Karpas-422 (cell line): ENCODE measurements around the gene GPX7. TPM values are rescaled to one million over a fixed set of nuclear protein-coding genes. Genes with fewer than 3 reads are reported as not detected.

ENCODE experiments used
- DNase-seq: peaks from one replicate; pipeline ENCODE4 v3.0.0-alpha.2; 2015
- H2AFZ ChIP-seq: fragments of 200-600 bp; sonication (generic); 2 replicates; pipeline ENCODE4 v1.6.1; 2014; ENCODE audit warnings: antibody characterized with exemption, low read length, mixed read lengths
- H3K27ac ChIP-seq: fragments of 200-600 bp; sonication (generic); 2 replicates; pipeline ENCODE4 v1.5.1; 2014; ENCODE audit warnings: mild to moderate bottlenecking, low read length, moderate library complexity
- H3K27me3 ChIP-seq: fragments of 200-600 bp; sonication (generic); 2 replicates; pipeline ENCODE4 v1.6.1; 2014; ENCODE audit warnings: low read length, mixed read lengths
- H3K36me3 ChIP-seq: fragments of 200-600 bp; sonication (generic); 2 replicates; pipeline ENCODE4 v1.6.1; 2014; ENCODE audit warnings: low read length, mixed read lengths; ENCODE audit not compliant: insufficient read depth
- H3K4me1 ChIP-seq: fragments of 200-600 bp; sonication (generic); 2 replicates; pipeline ENCODE4 v1.6.1; 2014; ENCODE audit warnings: mild to moderate bottlenecking, low read length, mixed read lengths
- H3K4me2 ChIP-seq: fragments of 200-600 bp; sonication (generic); 2 replicates; pipeline ENCODE4 v1.6.1; 2014; ENCODE audit warnings: low read length, low read depth, mild to moderate bottlenecking; ENCODE audit not compliant: poor library complexity, severe bottlenecking
- H3K4me3 ChIP-seq: fragments of 200-600 bp; sonication (generic); 2 replicates; pipeline ENCODE4 v1.5.1; 2014; ENCODE audit warnings: mild to moderate bottlenecking, antibody characterized with exemption, low read length, mixed read lengths
- H3K79me2 ChIP-seq: fragments of 200-600 bp; sonication (generic); 2 replicates; pipeline ENCODE4 v1.6.1; 2014; ENCODE audit warnings: mild to moderate bottlenecking, low read length, mixed read lengths
- H3K9ac ChIP-seq: fragments of 200-600 bp; sonication (generic); 2 replicates; pipeline ENCODE4 v1.6.0; 2014; ENCODE audit warnings: low read length
- H3K9me2 ChIP-seq: fragments of 200-600 bp; sonication (generic), shearing (Covaris generic); replicated peaks from 2 replicates; pipeline ENCODE4 v1.6.0; 2014; ENCODE audit warnings: mild to moderate bottlenecking, low read length, moderate library complexity; ENCODE audit not compliant: insufficient read depth
- H3K9me3 ChIP-seq: fragments of 300-700, 200-600 bp; sonication (generic); 2 replicates; pipeline ENCODE4 v1.6.1; 2014; ENCODE audit warnings: low read length, mixed read lengths
- H4K20me1 ChIP-seq: fragments of 200-600 bp; sonication (generic); 2 replicates; pipeline ENCODE4 v1.6.1; 2014; ENCODE audit warnings: mild to moderate bottlenecking, antibody characterized with exemption, low read length, low read depth; ENCODE audit not compliant: insufficient read depth
- total RNA-seq: library from RNA; depleted of rRNA; stranded (reverse); fragments of >200 nt; shearing (Covaris generic); gene quantifications from 2 replicates; pipeline ENCODE4 v1.2.3, GENCODE V29; 2014; ENCODE audit warnings: low replicate concordance

GPX7 gene
- total RNA-seq, 1 experiment from 2014 or later: 90.5 TPM

DNA sequence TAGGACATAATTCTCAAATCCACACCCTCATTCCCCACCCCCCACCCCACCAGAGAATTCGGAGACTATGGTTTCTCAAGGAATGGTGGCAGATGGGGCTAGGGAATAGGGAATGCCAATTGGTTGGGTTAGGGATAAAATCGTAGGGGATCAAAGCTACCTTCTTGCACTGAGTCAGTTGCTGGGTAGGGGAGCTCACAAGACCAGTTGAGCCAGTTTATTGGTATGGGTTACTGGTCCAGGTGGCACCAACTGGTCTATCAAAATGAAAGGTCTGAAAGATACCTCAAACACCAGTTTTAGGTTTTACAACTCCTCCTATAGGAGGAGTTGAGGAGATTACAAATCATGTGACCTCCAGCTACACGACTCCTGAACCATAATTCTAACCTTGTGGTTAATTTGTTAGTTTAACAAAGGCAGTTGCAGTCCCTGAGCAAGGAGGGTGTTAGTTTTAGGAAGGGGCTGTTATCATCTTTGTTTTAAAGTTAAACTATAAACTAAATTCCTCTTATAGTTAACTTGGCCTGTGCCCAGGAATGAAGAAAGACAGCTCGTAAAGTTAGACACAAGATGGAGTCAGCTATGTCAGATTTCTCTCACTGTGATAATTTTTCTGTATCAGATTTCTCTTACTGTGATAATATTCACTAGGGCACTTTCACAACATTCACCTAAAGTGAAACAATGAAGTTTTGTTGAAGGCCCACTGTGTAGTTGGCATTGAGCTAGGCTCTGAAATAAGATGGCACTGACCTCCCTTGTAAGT is 33.3 kb downstream of the GPX7 start:
- Histone ChIP-seq H3K27me3 (no peaks in the 10 kb centered on the region), H3K36me3 (no peaks in the 10 kb centered on the region), H2AFZ (peak overlapping the region; percentile 82), H4K20me1 (no peaks in the 10 kb centered on the region), H3K27ac (no peak overlapping the region), H3K4me3 (no peak overlapping the region), H3K4me1 (peaks cover 28% of the 10 kb centered on the region), H3K79me2 (no peaks in the 10 kb centered on the region), H3K9ac (no peak overlapping the region), H3K9me3 (no peaks in the 10 kb centered on the region), H3K4me2 (no peak overlapping the region), H3K9me2 (no peaks in the 10 kb centered on the region)
- DNase-seq: no peak

DNA sequence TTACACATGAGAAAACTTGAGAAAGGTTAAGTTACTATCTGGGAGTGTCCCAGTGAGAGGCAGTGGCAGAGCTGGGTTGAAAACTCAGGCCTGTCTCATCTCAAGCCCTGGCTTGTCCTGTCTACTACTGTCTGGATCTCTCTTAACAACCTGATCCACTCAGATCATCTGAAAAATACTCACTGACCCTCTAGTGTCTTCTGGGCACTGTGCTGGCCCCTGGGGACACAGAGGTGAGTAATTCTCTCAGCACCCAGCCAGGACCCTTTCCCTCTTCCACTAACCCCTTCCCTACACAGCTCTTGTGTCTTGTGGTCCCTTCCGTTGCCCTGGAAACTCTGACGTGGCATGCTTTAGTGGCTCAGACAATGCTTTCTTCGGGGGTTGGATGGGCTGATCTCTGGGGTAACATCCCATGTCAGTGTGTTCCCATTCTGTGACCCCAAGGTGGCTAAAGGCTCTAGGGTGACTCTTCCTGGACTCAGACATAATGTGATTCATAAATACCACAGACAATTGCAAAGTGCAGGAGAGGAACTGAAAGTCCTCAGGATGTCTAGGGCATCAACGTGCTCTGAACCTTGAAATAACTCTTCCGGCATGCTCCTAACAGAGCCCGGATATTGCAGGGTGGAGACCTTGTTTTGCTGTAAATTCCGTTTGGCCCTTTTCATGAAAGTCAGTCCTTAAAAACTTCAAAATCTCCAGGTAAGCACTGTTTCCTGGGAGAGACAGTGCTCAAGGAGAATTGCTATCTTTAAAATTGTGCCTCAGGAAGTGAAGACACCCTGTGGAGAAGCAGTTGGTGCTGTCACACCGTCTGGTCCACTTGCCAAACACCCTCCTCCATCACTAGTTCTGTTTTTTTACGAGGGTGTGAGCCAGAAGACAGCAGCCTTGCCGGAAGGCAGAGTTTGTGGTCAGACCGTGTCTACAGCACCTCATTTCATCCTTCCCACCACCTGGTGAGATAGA is 34.8 kb downstream of the GPX7 start:
- Histone ChIP-seq H2AFZ (peak overlapping the region; percentile 94), H4K20me1 (no peaks in the 10 kb centered on the region), H3K4me2 (peak overlapping the region; percentile 64), H3K9ac (peak overlapping the region; percentile 46), H3K27ac (peak overlapping the region; percentile 74), H3K79me2 (no peaks in the 10 kb centered on the region), H3K27me3 (no peaks in the 10 kb centered on the region), H3K9me3 (no peaks in the 10 kb centered on the region), H3K4me1 (peaks cover 28% of the 10 kb centered on the region), H3K4me3 (peak overlapping the region; percentile 31), H3K9me2 (no peaks in the 10 kb centered on the region), H3K36me3 (no peaks in the 10 kb centered on the region)
- DNase-seq: peak; percentile 89

DNA sequence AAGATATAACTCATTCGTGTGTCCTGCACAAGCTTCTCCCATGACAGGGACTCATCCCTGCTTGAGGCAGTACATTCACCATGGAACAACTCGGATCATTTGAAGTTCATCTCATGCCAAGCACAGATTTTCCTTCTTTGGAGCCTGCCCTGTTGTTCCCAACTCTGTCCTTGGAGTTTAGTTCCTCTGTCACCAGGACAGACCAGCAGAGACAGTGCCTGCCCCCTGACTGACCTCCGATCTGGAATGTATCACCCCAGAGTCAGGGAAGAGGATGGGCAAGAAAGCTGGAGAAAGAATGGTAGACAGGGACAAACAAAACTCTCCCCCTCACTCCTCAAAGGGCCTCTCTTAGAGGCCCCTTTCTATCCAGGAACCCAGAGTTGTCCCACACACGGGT is 35.8 kb downstream of the GPX7 start:
- H3K9ac ChIP-seq: peak overlapping the region; percentile 46
- H3K9me2 ChIP-seq: no peaks in the 10 kb centered on the region
- no peaks in the 10 kb centered on the region for H3K9me3 ChIP-seq
- no peak for DNase-seq
- no peaks in the 10 kb centered on the region for H3K27me3 ChIP-seq
- H3K4me3 ChIP-seq: 0 out of 2 replicates have a peak overlapping the region, but pooled peaks have one; percentile 31
- H3K27ac ChIP-seq: peak overlapping the region; percentile 74
- H3K79me2 ChIP-seq: no peaks in the 10 kb centered on the region
- peaks cover 25% of the 10 kb centered on the region for H3K4me1 ChIP-seq
- no peaks in the 10 kb centered on the region for H3K36me3 ChIP-seq
- H2AFZ ChIP-seq: peak overlapping the region; percentile 94
- H4K20me1 ChIP-seq: no peaks in the 10 kb centered on the region
- peak overlapping the region; percentile 64 for H3K4me2 ChIP-seq

DNA sequence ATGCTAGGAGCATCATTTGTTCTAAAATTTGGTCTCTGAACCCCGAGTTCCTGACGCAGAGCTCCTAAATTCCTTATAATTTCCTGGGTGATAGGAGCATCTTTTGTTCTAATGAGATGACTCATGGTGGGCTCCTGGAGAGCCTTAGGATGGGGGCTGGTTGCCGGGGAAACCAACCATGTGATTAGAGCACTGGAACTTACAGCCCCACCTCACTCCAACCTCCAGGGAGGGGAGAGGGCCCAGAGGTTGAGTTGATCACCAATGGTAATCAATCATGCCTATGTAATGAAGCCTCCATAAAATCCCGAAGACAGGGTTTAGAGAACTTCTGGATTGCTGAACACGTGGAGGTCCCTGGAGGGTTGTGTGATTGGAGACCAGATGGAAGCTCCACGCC is 38.5 kb downstream of the GPX7 start:
- Histone ChIP-seq H3K4me3 (no peak overlapping the region), H3K9ac (no peak overlapping the region), H3K36me3 (no peaks in the 10 kb centered on the region), H3K4me1 (peaks cover 23% of the 10 kb centered on the region), H3K9me3 (no peaks in the 10 kb centered on the region), H4K20me1 (no peaks in the 10 kb centered on the region), H2AFZ (no peak overlapping the region), H3K27me3 (no peaks in the 10 kb centered on the region), H3K9me2 (no peaks in the 10 kb centered on the region), H3K4me2 (no peak overlapping the region), H3K79me2 (no peaks in the 10 kb centered on the region), H3K27ac (no peak overlapping the region)
- DNase-seq: no peak

DNA sequence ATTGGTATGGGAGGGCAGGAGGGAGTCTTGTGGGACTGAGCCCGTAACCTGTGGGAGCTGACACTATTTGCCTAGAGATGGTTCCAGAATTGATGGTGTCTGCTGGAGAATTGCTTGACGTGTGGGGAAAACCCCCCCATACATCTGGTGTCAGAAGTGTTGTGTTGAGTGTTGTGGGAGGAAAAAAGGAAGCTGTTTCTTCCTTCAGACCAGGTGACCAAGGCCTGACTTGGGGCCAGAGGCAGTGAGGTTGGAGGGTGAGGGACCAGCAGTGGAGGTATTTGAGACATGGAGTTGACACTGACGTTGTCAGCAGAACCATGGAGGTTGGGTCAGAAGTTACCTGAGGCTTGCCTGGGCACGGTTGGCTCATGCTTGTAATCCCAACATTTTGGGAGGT is 39.1 kb downstream of the GPX7 start:
- Histone ChIP-seq H3K27ac (no peak overlapping the region), H3K4me3 (no peak overlapping the region), H3K9me3 (no peaks in the 10 kb centered on the region), H3K4me1 (peaks cover 20% of the 10 kb centered on the region), H3K9me2 (no peaks in the 10 kb centered on the region), H2AFZ (no peak overlapping the region), H3K36me3 (no peaks in the 10 kb centered on the region), H3K9ac (no peak overlapping the region), H4K20me1 (no peaks in the 10 kb centered on the region), H3K79me2 (no peaks in the 10 kb centered on the region), H3K4me2 (no peak overlapping the region), H3K27me3 (no peaks in the 10 kb centered on the region)
- DNase-seq: no peak

DNA sequence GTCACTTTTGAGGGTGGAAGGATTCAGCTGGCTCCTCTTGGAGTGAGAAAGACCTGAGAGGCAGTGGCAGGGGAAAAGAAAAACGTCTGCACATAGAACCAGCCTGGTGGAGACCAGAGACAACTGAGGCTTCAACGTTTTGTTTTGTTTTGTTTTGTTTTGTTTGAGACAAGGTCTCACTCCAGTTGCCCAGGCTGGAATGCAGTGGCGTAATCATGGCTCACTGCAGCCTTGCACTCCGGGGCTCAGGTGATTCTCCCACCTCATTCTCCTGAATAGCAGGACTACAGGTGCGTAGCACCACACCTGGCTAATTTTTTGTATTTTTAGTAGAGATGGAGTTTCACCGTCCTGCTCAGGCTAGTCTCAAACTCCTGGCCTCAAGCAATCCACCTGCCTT is 43.1 kb downstream of the GPX7 start:
- no peak overlapping the region for H2AFZ ChIP-seq

DNA sequence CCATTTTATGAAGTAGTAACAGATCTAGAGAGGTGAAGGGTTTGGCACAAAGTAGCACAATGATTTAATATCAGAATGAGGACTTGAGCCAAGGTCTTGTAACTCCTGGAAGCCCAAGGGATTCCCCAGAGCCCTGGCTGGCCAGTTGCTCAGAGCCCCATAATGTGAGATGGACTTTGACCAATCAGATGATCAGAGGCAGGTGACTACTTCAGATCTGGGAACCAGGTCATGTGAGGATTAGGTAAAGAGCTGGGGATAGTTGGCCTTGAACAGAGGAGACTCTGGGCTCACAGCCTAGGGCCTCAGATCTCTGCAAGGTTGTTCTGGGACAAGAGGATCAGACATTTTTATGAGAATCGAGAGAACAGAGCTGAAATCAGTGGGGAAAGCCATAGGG is 49.7 kb downstream of the GPX7 start:
- H3K4me3 ChIP-seq: no peak overlapping the region
- no peaks in the 10 kb centered on the region for H3K4me1 ChIP-seq
- H2AFZ ChIP-seq: no peak overlapping the region
- H3K27ac ChIP-seq: no peak overlapping the region
- DNase-seq: no peak
- H3K9me2 ChIP-seq: no peaks in the 10 kb centered on the region
- no peak overlapping the region for H3K9ac ChIP-seq
- no peaks in the 10 kb centered on the region for H3K79me2 ChIP-seq
- H3K4me2 ChIP-seq: no peak overlapping the region
- H3K27me3 ChIP-seq: no peaks in the 10 kb centered on the region
- H4K20me1 ChIP-seq: no peaks in the 10 kb centered on the region
- H3K9me3 ChIP-seq: no peaks in the 10 kb centered on the region
- H3K36me3 ChIP-seq: no peaks in the 10 kb centered on the region

More for the DNA sequence above, 43.1 kb downstream of the GPX7 start:
- Histone ChIP-seq H3K9me3 (no peaks in the 10 kb centered on the region), H3K4me2 (no peak overlapping the region), H3K27ac (no peak overlapping the region), H3K79me2 (no peaks in the 10 kb centered on the region), H4K20me1 (no peaks in the 10 kb centered on the region), H3K36me3 (no peaks in the 10 kb centered on the region), H3K27me3 (no peaks in the 10 kb centered on the region), H3K9me2 (no peaks in the 10 kb centered on the region), H3K9ac (no peak overlapping the region), H3K4me1 (no peaks in the 10 kb centered on the region), H3K4me3 (no peak overlapping the region)
- DNase-seq: no peak

DNA sequence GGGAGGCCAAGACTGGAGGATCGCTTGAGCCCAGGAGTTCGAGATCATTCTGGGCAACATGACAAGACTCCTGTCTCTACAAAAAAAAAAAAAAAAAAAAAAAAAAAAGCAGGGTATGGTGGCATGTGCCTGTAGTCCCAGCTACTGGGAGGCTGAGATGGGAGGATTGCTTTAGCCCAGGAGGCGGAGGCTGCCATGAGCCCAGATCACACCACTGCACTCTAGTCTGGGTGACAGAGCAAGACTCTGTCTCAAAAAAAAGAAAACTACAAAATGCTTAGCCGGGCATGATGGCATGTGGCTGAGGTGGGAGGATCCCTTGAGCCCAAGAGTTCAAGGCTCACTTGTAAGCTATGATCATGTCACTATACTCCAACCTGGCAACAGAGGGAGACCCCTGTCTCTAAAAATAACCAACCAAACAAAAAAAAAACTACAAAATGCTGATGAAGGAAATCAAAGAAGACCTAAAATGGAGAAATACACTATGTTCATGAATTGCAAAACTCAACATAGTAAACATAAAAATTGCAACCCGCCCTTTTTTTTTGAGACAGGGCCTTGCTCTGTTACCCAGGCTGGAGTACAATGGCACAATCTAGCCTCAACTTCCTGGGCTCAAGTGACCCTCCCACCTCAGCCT is 51.2 kb downstream of the GPX7 start:
- no peaks in the 10 kb centered on the region for H3K27me3 ChIP-seq
- no peaks in the 10 kb centered on the region for H3K4me1 ChIP-seq
- H2AFZ ChIP-seq: no peak overlapping the region
- no peak for DNase-seq
- H3K36me3 ChIP-seq: no peaks in the 10 kb centered on the region
- no peak overlapping the region for H3K27ac ChIP-seq
- no peak overlapping the region for H3K4me2 ChIP-seq
- H3K79me2 ChIP-seq: no peaks in the 10 kb centered on the region
- no peak overlapping the region for H3K9ac ChIP-seq
- H3K9me2 ChIP-seq: no peaks in the 10 kb centered on the region
- no peak overlapping the region for H3K4me3 ChIP-seq
- H4K20me1 ChIP-seq: no peaks in the 10 kb centered on the region
- H3K9me3 ChIP-seq: no peaks in the 10 kb centered on the region
